ENCODE results near the gene PCSK6.

Gene PCSK6

DNA sequence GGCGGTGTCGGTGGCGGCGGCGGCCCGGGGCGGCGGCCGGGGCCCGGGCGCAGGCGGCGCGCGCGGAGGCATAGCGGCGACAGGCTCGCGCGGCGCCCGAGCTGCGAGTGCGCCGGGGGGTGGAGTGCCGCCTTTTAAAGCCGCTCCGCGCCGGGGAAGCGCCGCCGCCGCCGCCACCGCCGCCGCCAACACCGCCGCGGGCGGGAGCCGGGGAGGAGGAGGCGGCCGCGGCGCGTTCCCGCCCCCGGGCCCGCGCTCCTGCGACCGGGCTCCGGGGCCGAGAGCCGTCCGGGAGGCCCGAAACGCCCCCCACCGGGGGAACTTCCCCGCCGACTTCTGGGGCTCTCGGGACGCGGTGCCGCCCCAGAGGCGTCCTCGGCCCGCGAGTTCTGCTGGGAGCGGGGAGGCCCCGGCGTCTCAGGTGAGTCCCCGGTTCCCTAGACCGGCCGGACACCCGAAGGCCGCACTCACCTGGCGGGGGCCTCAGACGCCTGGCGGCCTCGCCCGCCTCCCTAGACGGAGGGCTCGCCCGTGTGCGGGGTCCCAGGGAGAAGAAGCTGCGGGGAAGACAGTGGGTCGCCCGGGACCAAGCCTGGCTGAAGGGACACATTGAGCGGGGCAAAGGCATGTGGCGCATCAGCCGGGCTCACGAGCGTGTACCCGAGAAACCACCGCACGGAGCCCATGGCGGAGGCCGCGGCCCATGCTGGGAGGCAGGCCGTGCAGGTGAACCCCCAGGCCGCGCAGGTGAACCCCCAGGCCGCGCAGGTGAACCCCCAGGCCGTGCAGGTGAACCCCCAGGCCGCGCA is at the start of gene PCSK6:
PCSK6 (minus strand) TSS at position 109 of the 809 bp plus-strand sequence; CDS start at position 72, 37 bp downstream.
- Histone ChIP-seq H3K9me3 (ENCODE audit: control insufficient read depth, low read depth, low read length) (no peaks in the 10 kb centered on the region), H3K4me3 (ENCODE audit: low read length) (peak within 1 kb of the TSS; percentile 39), H3K4me1 (ENCODE audit: control insufficient read depth, low read depth, low read length) (peaks cover 7% of the 10 kb centered on the region), H3K36me3 (ENCODE audit: control insufficient read depth, low read depth, low read length) (no peaks in the 10 kb centered on the region), H3K9ac (ENCODE audit: low read length) (no peak within 1 kb of the TSS), H3K27ac (ENCODE audit: low read length) (no peak within 1 kb of the TSS), H3K27me3 (ENCODE audit: control insufficient read depth, insufficient read depth, low read length) (peaks cover 51% of the 10 kb centered on the region)

DNA sequence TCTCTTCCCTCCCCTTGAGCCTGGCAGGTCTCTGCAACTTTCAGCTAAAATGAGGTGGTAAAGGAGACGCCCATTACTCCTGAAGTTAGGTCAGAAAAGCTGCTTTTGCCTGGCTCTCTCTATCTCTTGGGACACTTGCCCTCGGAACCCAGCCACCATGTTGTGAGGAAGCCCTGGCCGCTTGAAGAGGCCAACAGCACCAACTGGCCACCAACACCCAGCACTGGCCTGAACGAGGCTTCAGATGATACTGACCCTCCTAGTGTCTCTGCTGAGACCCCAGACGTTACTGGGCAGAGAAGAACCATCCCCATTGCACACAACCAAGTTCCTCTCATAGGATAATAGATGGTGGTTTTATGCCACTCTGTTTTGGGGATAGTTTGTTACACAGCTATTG is 49.5 kb upstream of the PCSK6 start:
- no peaks in the 10 kb centered on the region for H3K4me1 ChIP-seq (ENCODE audit: control insufficient read depth, low read depth, low read length)
- H3K9me3 ChIP-seq (ENCODE audit: control insufficient read depth, low read depth, low read length), result no peaks in the 10 kb centered on the region
- no peaks in the 10 kb centered on the region for H3K27me3 ChIP-seq (ENCODE audit: control insufficient read depth, insufficient read depth, low read length)
- no peak overlapping the region for H3K4me3 ChIP-seq (ENCODE audit: low read length)
- H3K9ac ChIP-seq (ENCODE audit: low read length), result no peak overlapping the region
- no peak overlapping the region for H3K27ac ChIP-seq (ENCODE audit: low read length)
- H3K36me3 ChIP-seq (ENCODE audit: control insufficient read depth, low read depth, low read length), result no peaks in the 10 kb centered on the region

DNA sequence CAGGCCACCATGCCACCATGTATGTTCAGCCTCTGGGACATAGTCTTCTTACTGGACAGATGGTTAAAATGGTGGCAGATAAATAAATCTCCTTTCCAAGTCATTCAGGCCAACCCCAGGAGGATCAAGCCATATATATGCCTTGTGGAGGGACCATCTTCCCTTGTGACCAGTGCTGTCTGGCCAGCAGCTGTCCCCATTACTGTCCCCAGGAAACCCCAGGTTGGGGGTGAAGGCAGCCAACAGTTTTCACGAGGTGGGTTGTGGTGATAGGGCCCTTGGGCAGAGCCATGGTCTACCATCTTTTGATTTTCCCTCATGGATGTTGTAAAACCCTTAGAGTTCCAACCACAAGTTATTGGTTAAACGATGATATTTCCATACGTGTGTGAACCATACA is 48.7 kb upstream of the PCSK6 start:
- Histone ChIP-seq H3K4me3 (ENCODE audit: low read length) (no peak overlapping the region), H3K9ac (ENCODE audit: low read length) (no peak overlapping the region), H3K27me3 (ENCODE audit: control insufficient read depth, insufficient read depth, low read length) (no peaks in the 10 kb centered on the region), H3K4me1 (ENCODE audit: control insufficient read depth, low read depth, low read length) (no peaks in the 10 kb centered on the region), H3K9me3 (ENCODE audit: control insufficient read depth, low read depth, low read length) (no peaks in the 10 kb centered on the region), H3K36me3 (ENCODE audit: control insufficient read depth, low read depth, low read length) (no peaks in the 10 kb centered on the region), H3K27ac (ENCODE audit: low read length) (no peak overlapping the region)

DNA sequence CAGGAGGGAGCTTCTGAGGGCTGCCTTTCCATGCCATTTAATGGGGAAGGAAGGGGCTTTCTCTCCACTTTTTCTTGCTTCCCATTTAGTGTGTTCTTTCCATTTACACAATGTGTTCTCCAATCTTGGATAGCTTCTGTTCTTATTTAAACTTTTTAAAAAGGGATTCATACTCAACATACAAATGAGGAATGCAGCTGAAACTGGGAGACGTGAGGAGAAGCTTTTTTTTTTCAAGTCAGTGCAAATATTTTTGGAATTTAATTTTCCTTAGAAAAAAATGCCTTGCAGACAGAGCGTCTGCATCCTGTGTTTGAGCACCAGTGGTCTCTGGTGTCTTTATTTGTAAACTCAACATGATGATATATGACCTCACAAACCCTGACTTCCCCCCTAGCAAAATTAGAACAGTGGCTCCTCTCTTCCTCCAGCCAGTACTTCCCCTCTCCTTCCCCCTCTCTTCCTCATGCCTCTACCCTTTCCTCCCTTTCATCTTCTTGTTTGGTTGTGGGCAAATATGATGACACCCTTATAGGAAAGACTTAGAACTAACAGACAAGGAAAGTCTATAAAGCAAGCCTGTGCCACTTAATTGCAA is 48.1 kb upstream of the PCSK6 start:
- H3K4me1 ChIP-seq (ENCODE audit: control insufficient read depth, low read depth, low read length), result no peaks in the 10 kb centered on the region
- H3K4me3 ChIP-seq (ENCODE audit: low read length), result no peak overlapping the region
- no peak overlapping the region for H3K9ac ChIP-seq (ENCODE audit: low read length)
- no peaks in the 10 kb centered on the region for H3K9me3 ChIP-seq (ENCODE audit: control insufficient read depth, low read depth, low read length)
- no peaks in the 10 kb centered on the region for H3K27me3 ChIP-seq (ENCODE audit: control insufficient read depth, insufficient read depth, low read length)
- no peak overlapping the region for H3K27ac ChIP-seq (ENCODE audit: low read length)
- no peaks in the 10 kb centered on the region for H3K36me3 ChIP-seq (ENCODE audit: control insufficient read depth, low read depth, low read length)

GRCh38 chr15:101536875-101537405 is 47.4 kb upstream of the PCSK6 start:
- Histone ChIP-seq H3K4me3 (ENCODE audit: low read length) (no peak overlapping the region), H3K27ac (ENCODE audit: low read length) (no peak overlapping the region), H3K4me1 (ENCODE audit: control insufficient read depth, low read depth, low read length) (no peaks in the 10 kb centered on the region), H3K27me3 (ENCODE audit: control insufficient read depth, insufficient read depth, low read length) (no peaks in the 10 kb centered on the region), H3K9me3 (ENCODE audit: control insufficient read depth, low read depth, low read length) (no peaks in the 10 kb centered on the region), H3K36me3 (ENCODE audit: control insufficient read depth, low read depth, low read length) (no peaks in the 10 kb centered on the region), H3K9ac (ENCODE audit: low read length) (no peak overlapping the region)

DNA sequence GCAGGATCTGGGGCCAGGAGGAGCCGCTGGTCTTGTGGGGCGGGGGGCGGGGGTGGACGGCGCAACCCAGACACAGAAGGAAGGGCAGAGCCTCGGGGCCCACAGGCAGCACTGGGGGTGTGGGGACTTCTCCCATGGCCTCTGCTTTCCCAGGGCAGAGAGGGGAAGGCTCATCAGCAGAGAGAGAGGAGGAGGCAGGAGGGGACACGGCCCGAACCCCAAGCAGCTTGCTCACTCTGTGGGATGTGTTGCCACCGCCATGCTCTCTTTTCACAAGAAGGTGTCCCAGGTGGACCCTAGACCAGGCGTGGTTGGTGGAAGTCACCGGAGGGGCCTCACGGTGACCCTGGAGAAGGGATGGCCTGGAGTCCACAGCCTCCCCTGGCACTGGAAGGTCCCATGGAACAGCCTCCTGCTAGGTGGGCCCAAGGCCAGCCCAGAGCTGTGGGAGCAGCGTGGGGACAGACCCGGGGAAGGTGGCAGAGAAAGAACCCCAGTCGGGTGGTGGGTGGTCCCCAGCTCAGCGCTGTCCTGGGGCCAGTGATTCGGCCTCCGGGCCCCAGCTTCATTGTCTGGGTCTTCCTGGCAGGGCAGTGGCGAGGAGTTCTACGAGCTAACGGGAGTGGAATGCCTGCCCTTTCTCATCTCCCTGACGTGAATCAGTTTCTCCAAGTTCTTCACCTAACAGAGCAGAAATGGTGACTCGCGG is 46.8 kb upstream of the PCSK6 start:
- Histone ChIP-seq H3K27ac (ENCODE audit: low read length) (no peak overlapping the region), H3K4me1 (ENCODE audit: control insufficient read depth, low read depth, low read length) (no peaks in the 10 kb centered on the region), H3K27me3 (ENCODE audit: control insufficient read depth, insufficient read depth, low read length) (no peaks in the 10 kb centered on the region), H3K36me3 (ENCODE audit: control insufficient read depth, low read depth, low read length) (no peaks in the 10 kb centered on the region), H3K9ac (ENCODE audit: low read length) (no peak overlapping the region), H3K9me3 (ENCODE audit: control insufficient read depth, low read depth, low read length) (no peaks in the 10 kb centered on the region), H3K4me3 (ENCODE audit: low read length) (no peak overlapping the region)

GRCh38 chr15:101535170-101535902 is 45.8 kb upstream of the PCSK6 start:
- no peaks in the 10 kb centered on the region for H3K9me3 ChIP-seq (ENCODE audit: control insufficient read depth, low read depth, low read length)
- no peaks in the 10 kb centered on the region for H3K4me1 ChIP-seq (ENCODE audit: control insufficient read depth, low read depth, low read length)
- H3K27ac ChIP-seq (ENCODE audit: low read length), result no peak overlapping the region
- no peak overlapping the region for H3K4me3 ChIP-seq (ENCODE audit: low read length)
- no peaks in the 10 kb centered on the region for H3K36me3 ChIP-seq (ENCODE audit: control insufficient read depth, low read depth, low read length)
- no peak overlapping the region for H3K9ac ChIP-seq (ENCODE audit: low read length)
- H3K27me3 ChIP-seq (ENCODE audit: control insufficient read depth, insufficient read depth, low read length), result no peaks in the 10 kb centered on the region

GRCh38 chr15:101534376-101534970 is 45.0 kb upstream of the PCSK6 start:
- no peaks in the 10 kb centered on the region for H3K36me3 ChIP-seq (ENCODE audit: control insufficient read depth, low read depth, low read length)
- H3K4me1 ChIP-seq (ENCODE audit: control insufficient read depth, low read depth, low read length), result no peaks in the 10 kb centered on the region
- no peak overlapping the region for H3K9ac ChIP-seq (ENCODE audit: low read length)
- no peaks in the 10 kb centered on the region for H3K9me3 ChIP-seq (ENCODE audit: control insufficient read depth, low read depth, low read length)
- no peak overlapping the region for H3K4me3 ChIP-seq (ENCODE audit: low read length)
- H3K27ac ChIP-seq (ENCODE audit: low read length), result no peak overlapping the region
- no peaks in the 10 kb centered on the region for H3K27me3 ChIP-seq (ENCODE audit: control insufficient read depth, insufficient read depth, low read length)

DNA sequence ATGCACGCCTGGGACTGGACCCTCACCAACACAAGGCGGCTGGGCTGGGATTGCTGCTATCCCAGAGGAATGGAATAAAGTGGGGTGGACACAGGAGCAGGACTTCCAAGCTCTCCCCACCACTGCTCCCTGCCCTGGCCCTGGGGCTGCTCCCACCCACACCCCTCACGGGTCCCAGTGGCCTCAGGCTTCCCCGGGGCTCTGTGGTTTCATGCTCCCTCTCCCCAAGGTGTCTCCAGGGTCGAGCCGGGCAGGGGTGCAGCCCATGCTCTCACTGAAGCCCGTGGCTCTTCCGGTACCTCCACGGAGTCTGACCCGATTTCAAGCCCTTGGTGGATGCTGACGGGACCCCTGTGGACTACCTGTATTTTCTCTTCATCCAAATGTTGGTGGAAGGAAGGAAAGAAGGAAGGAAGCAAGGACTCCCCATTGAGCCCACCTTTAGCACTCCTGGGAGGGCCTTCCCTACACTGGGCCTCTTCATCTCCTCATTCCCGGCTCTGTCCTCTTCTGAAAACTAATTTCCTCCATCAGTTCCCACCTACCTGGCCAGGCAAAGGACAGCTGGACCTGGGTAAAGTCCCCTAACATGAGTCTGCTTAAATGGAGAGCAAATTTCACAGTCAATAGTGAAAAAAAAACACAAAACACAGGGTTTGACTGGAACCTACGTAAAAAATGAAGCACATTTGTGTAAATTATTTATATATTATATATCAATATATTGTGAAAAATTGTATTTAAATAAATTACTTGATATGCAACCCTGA is 44.0 kb upstream of the PCSK6 start:
- Histone ChIP-seq H3K9ac (ENCODE audit: low read length) (no peak overlapping the region), H3K4me3 (ENCODE audit: low read length) (no peak overlapping the region), H3K36me3 (ENCODE audit: control insufficient read depth, low read depth, low read length) (no peaks in the 10 kb centered on the region), H3K9me3 (ENCODE audit: control insufficient read depth, low read depth, low read length) (no peaks in the 10 kb centered on the region), H3K27ac (ENCODE audit: low read length) (no peak overlapping the region), H3K27me3 (ENCODE audit: control insufficient read depth, insufficient read depth, low read length) (no peaks in the 10 kb centered on the region), H3K4me1 (ENCODE audit: control insufficient read depth, low read depth, low read length) (no peaks in the 10 kb centered on the region)

GRCh38 chr15:101532865-101533264 is 43.4 kb upstream of the PCSK6 start:
- no peak overlapping the region for H3K27ac ChIP-seq (ENCODE audit: low read length)
- H3K4me1 ChIP-seq (ENCODE audit: control insufficient read depth, low read depth, low read length), result no peaks in the 10 kb centered on the region
- H3K4me3 ChIP-seq (ENCODE audit: low read length), result no peak overlapping the region
- no peak overlapping the region for H3K9ac ChIP-seq (ENCODE audit: low read length)
- no peaks in the 10 kb centered on the region for H3K36me3 ChIP-seq (ENCODE audit: control insufficient read depth, low read depth, low read length)
- no peaks in the 10 kb centered on the region for H3K27me3 ChIP-seq (ENCODE audit: control insufficient read depth, insufficient read depth, low read length)
- no peaks in the 10 kb centered on the region for H3K9me3 ChIP-seq (ENCODE audit: control insufficient read depth, low read depth, low read length)
